Mesenchymal stem cell (in vitro differentiated cells and primary cell): ENCODE measurements around the gene GPR161.

Source experiments
- DNase-seq: peaks from one replicate; pipeline ENCODE4 v3.0.0-alpha.2; 2013
- H2AFZ ChIP-seq: one replicate; pipeline ENCODE4 v1.6.1; 2013; ENCODE audit warnings: low read depth, mild to moderate bottlenecking, control low read depth, inconsistent platforms, low read length, moderate library complexity
- H2AK5ac ChIP-seq: 2 replicates; pipeline ENCODE4 v1.6.1; 2013; ENCODE audit warnings: low read length, moderate library complexity, mild to moderate bottlenecking, inconsistent platforms; ENCODE audit not compliant: severe bottlenecking
- H2BK120ac ChIP-seq: one replicate; pipeline ENCODE4 v1.6.1; 2013; ENCODE audit warnings: low read depth, mild to moderate bottlenecking, inconsistent platforms, low read length, moderate library complexity
- H2BK12ac ChIP-seq, 2 experiments: one replicate each; pipeline ENCODE4 v1.6.1; 2013; ENCODE audit warnings: inconsistent platforms in 2 of 2, low read length in 2 of 2, mild to moderate bottlenecking in 2 of 2, moderate library complexity in 2 of 2, control low read depth in 1 of 2
- H2BK15ac ChIP-seq: one replicate; pipeline ENCODE4 v1.6.1; 2013; ENCODE audit warnings: mild to moderate bottlenecking, low read depth, inconsistent platforms; ENCODE audit not compliant: poor library complexity, severe bottlenecking
- H2BK5ac ChIP-seq: 2 replicates; pipeline ENCODE4 v1.6.1; 2013; ENCODE audit warnings: low read depth, mild to moderate bottlenecking, low read length, control low read depth, inconsistent platforms; ENCODE audit not compliant: poor library complexity, severe bottlenecking
- H3K14ac ChIP-seq, 2 experiments: one replicate each; pipeline ENCODE4 v1.6.1; 2013; ENCODE audit warnings: inconsistent platforms in 2 of 2, low read length in 2 of 2, control low read depth in 1 of 2, mild to moderate bottlenecking in 1 of 2, moderate library complexity in 1 of 2
- H3K18ac ChIP-seq, 2 experiments: one replicate each; pipeline ENCODE4 v1.6.1; 2013; ENCODE audit warnings: inconsistent platforms in 2 of 2, low read length in 2 of 2, control low read depth in 1 of 2, low read depth in 1 of 2, mild to moderate bottlenecking in 1 of 2
- H3K23ac ChIP-seq, 2 experiments: one replicate each; pipeline ENCODE4 v1.6.1; 2013; ENCODE audit warnings: inconsistent platforms in 2 of 2, low read length in 2 of 2, mild to moderate bottlenecking in 2 of 2, moderate library complexity in 2 of 2, control low read depth in 1 of 2
- H3K27ac ChIP-seq: 2 replicates; pipeline ENCODE4 v1.5.1; 2013; ENCODE audit warnings: mild to moderate bottlenecking, moderate library complexity, low read length, control low read depth, inconsistent platforms; ENCODE audit not compliant: poor library complexity, severe bottlenecking
- H3K27me3 ChIP-seq, 2 experiments: 2 replicates each; pipeline versions ENCODE4 v1.6.1 to v1.7.0; 2013; ENCODE audit warnings: low read length in 2 of 2, mild to moderate bottlenecking in 2 of 2, moderate library complexity in 2 of 2, control low read depth in 1 of 2, inconsistent platforms in 1 of 2; ENCODE audit not compliant: control insufficient read depth in 1 of 2, insufficient read depth in 1 of 2
- H3K36me3 ChIP-seq, 2 experiments: 2 replicates each; pipeline versions ENCODE4 v1.6.1 to v1.7.0; 2013; ENCODE audit warnings: low read length in 2 of 2, control low read depth in 1 of 2, inconsistent platforms in 1 of 2, low read depth in 1 of 2, mild to moderate bottlenecking in 1 of 2; ENCODE audit not compliant: insufficient read depth in 2 of 2, control insufficient read depth in 1 of 2
- H3K4ac ChIP-seq, 2 experiments: one replicate each; pipeline ENCODE4 v1.6.1; 2013; ENCODE audit warnings: inconsistent platforms in 2 of 2, low read length in 2 of 2, mild to moderate bottlenecking in 2 of 2, moderate library complexity in 2 of 2, control low read depth in 1 of 2, low read depth in 1 of 2
- H3K4me1 ChIP-seq: 2 replicates; pipeline ENCODE4 v1.6.1; 2013; ENCODE audit warnings: low read depth, low read length, control low read depth; ENCODE audit not compliant: control insufficient read depth, insufficient read depth
- H3K4me2 ChIP-seq: 2 replicates; pipeline ENCODE4 v1.6.1; 2013; ENCODE audit warnings: low read length, mild to moderate bottlenecking, inconsistent platforms; ENCODE audit not compliant: poor library complexity, severe bottlenecking
- H3K4me3 ChIP-seq, 2 experiments: 2 replicates each; pipeline versions ENCODE4 v1.5.1 to v1.7.0; 2013; ENCODE audit warnings: low read length in 2 of 2, mild to moderate bottlenecking in 2 of 2, control low read depth in 1 of 2, low read depth in 1 of 2; ENCODE audit not compliant: insufficient read depth in 1 of 2
- H3K79me1 ChIP-seq: replicated peaks from 2 replicates; pipeline ENCODE4 v1.6.1; 2013; ENCODE audit warnings: mild to moderate bottlenecking, control low read depth, low read length, inconsistent platforms; ENCODE audit not compliant: poor library complexity, severe bottlenecking
- H3K9ac ChIP-seq: 2 replicates; pipeline ENCODE4 v1.7.0; 2013; ENCODE audit warnings: mild to moderate bottlenecking, low read length, moderate library complexity
- H3K9me3 ChIP-seq: 2 replicates; pipeline ENCODE4 v1.7.0; 2013; ENCODE audit warnings: mild to moderate bottlenecking, low read length; ENCODE audit not compliant: control insufficient read depth
- H4K8ac ChIP-seq: one replicate; pipeline ENCODE4 v1.6.1; 2013; ENCODE audit warnings: inconsistent platforms, mild to moderate bottlenecking, low read length, moderate library complexity
- H4K91ac ChIP-seq: one replicate; pipeline ENCODE4 v1.6.1; 2013; ENCODE audit warnings: mild to moderate bottlenecking, low read length, inconsistent platforms
- WGBS: methylation state at CpG from one replicate; pipeline ENCODE4 v1.1.7; 2013; ENCODE audit warnings: mixed read lengths; 5-methylcytosine and 5-hydroxymethylcytosine counted together

GPR161 gene

DNA sequence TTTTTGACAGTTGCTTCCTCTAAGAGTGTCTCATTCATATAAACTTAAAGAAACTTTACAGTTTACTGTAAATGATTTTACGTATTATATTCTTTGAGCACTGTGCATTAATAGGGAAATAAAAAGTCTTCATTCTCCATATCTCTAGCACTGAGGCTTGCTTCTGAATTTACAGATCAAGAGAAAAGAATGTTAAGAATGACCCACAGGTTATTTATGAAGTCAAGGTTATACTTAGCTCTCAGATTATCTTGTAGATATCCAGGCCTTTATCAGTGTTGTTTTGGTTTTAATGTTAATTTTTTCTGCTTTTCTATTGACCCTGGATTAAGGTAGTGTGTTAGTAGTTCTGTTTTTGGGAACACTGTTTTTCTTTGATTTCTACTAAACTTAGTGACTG lies 91.4 kb downstream of the GPR161 start:
- Histone ChIP-seq H4K91ac (no peak overlapping the region), H2BK15ac (no peak overlapping the region), H2AFZ (no peak overlapping the region), H3K36me3 (peaks cover 3 to 69% of the 10 kb centered on the region in 2 experiments), H3K9me3 (no peaks in the 10 kb centered on the region), H2BK5ac (no peak overlapping the region), H3K18ac (no peak overlapping the region), H3K4ac (no peak overlapping the region), H4K8ac (no peak overlapping the region), H2AK5ac (no peak overlapping the region), H3K27ac (no peak overlapping the region), H3K14ac (no peak overlapping the region), H3K4me3 (no peak overlapping the region), H3K27me3 (no peaks in the 10 kb centered on the region), H3K4me2 (no peak overlapping the region), H3K23ac (no peak overlapping the region), H2BK120ac (no peak overlapping the region), H2BK12ac (no peak overlapping the region), H3K4me1 (no peaks in the 10 kb centered on the region), H3K79me1 (peaks cover 7% of the 10 kb centered on the region), H3K9ac (no peak overlapping the region)
- whole genome bisulfite sequencing, result no CpG with 5 or more reads among the region's 1 CpG
- DNase-seq, result no peak

- Histone ChIP-seq H2BK5ac (no peak overlapping the region), H4K91ac (no peak overlapping the region), H2AK5ac (no peak overlapping the region), H3K4me3 (no peak overlapping the region), H3K9me3 (no peaks in the 10 kb centered on the region), H3K27ac (no peak overlapping the region), H3K36me3 (peaks cover 3 to 70% of the 10 kb centered on the region in 2 experiments), H3K4me1 (no peaks in the 10 kb centered on the region), H3K23ac (no peak overlapping the region), H2AFZ (no peak overlapping the region), H4K8ac (no peak overlapping the region), H3K4ac (no peak overlapping the region), H3K18ac (no peak overlapping the region), H3K9ac (no peak overlapping the region), H3K27me3 (no peaks in the 10 kb centered on the region), H3K4me2 (no peak overlapping the region), H2BK12ac (no peak overlapping the region), H2BK120ac (no peak overlapping the region), H3K14ac (no peak overlapping the region), H2BK15ac (no peak overlapping the region), H3K79me1 (peaks cover 9% of the 10 kb centered on the region)
- DNase-seq, result no peak
- 100% methylated on average over 2 of the region's 2 CpGs for WGBS
These were observed 94.4 kb downstream of the GPR161 start for GRCh38 chr1:168042362-168042761.

DNA sequence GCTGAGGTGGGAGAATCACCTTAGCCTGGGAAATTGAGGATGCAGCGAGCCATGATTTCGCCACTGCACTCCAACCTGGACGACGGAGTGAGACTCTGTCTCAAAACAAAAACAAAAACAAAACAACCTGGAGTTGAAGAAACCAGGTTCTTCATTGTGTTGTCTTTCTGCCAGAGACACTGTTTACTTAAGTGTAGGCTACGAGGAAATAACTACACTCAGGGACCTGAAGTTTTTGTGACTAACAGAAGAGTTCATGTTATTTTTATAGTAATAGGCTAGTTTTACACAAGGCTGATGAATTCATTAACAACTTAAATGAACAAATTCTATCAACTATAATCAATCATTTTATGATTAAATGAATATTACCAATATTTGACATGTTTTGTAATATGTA lies 101.4 kb downstream of the GPR161 start:
- peaks cover 3 to 53% of the 10 kb centered on the region in 2 experiments for H3K36me3 ChIP-seq
- peaks cover 6% of the 10 kb centered on the region for H3K79me1 ChIP-seq
- H4K91ac ChIP-seq, result no peak overlapping the region
- no peak overlapping the region for H3K4me2 ChIP-seq
- no peak overlapping the region for H2BK5ac ChIP-seq
- H2AK5ac ChIP-seq, result no peak overlapping the region
- H3K23ac ChIP-seq, result no peak overlapping the region
- no peak overlapping the region for H4K8ac ChIP-seq
- no peak overlapping the region for H2BK15ac ChIP-seq
- no peak overlapping the region for H2BK120ac ChIP-seq
- H3K4ac ChIP-seq, result no peak overlapping the region
- H3K14ac ChIP-seq, result no peak overlapping the region
- WGBS, result 100% methylated on average over 1 of the region's 5 CpGs
- H3K4me1 ChIP-seq, result no peaks in the 10 kb centered on the region
- H3K4me3 ChIP-seq, result no peak overlapping the region
- no peak overlapping the region for H2BK12ac ChIP-seq
- DNase-seq, result no peak
- H3K9ac ChIP-seq, result no peak overlapping the region
- no peaks in the 10 kb centered on the region for H3K9me3 ChIP-seq
- H3K27me3 ChIP-seq, result no peaks in the 10 kb centered on the region
- H3K18ac ChIP-seq, result no peak overlapping the region
- no peak overlapping the region for H3K27ac ChIP-seq
- no peak overlapping the region for H2AFZ ChIP-seq

DNA sequence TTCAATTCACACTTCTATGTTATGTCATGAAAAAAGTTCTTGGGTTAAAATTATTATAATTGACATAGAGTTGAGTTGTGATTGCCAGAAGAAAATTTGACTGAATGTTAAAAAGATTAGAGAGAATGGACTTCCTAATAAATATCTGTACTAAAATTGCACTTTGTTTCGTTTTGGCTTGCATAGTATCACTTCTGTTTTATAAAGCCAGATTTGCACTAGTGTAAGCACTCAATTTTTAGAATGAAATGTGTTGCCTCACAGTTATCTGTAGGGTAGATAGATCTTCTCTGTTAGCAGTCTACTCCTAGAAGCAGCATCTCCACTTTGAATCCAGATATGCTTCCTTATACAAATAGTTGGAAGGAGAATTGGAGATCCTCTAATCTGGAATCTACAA lies 104.7 kb downstream of the GPR161 start:
- DNase-seq, result no peak
- Histone ChIP-seq H3K4me3 (no peak overlapping the region), H2BK12ac (no peak overlapping the region), H3K4me1 (no peaks in the 10 kb centered on the region), H3K27ac (no peak overlapping the region), H3K36me3 (peaks cover 3 to 70% of the 10 kb centered on the region in 2 experiments), H2BK120ac (no peak overlapping the region), H3K4me2 (no peak overlapping the region), H4K91ac (no peak overlapping the region), H2BK5ac (no peak overlapping the region), H2AK5ac (no peak overlapping the region), H3K9me3 (no peaks in the 10 kb centered on the region), H3K23ac (no peak overlapping the region), H4K8ac (no peak overlapping the region), H3K27me3 (no peaks in the 10 kb centered on the region), H3K9ac (no peak overlapping the region), H3K14ac (no peak overlapping the region), H2AFZ (no peak overlapping the region), H3K79me1 (peaks cover 3% of the 10 kb centered on the region), H2BK15ac (no peak overlapping the region), H3K4ac (no peak overlapping the region), H3K18ac (no peak overlapping the region)
- no CpG with 5 or more reads among the region's 1 CpG for WGBS
